H1 (cell line): ENCODE measurements around the gene SPECC1. TPM values are rescaled to one million over a fixed set of nuclear protein-coding genes. Genes with fewer than 3 reads are reported as not detected.
A peak's percentile ranks its signal among the peaks of the same experiment; 100 is the strongest.

ENCODE experiments used
- CTCF ChIA-PET: fragments of 300-600 bp; sonication (Branson Sonifier 250); formaldehyde crosslinking; loops from one replicate; lab custom pipeline; 2021; ENCODE audit not compliant: partially characterized antibody; lab: Charles Lee
- POLR2A ChIA-PET: fragments of 300-600 bp; sonication (Branson Sonifier 250); formaldehyde crosslinking; loops from one replicate; lab custom pipeline; 2021; ENCODE audit warnings: inconsistent platforms; ENCODE audit not compliant: partially characterized antibody; lab: Charles Lee
- DNase-seq, 2 experiments: peaks; one replicate each; pipeline versions ENCODE4 v3.0.0 to v3.0.0-alpha.2; 2010 to 2022; ENCODE audit warnings: low spot score in 2 of 2, low read depth in 1 of 2, mixed read lengths in 1 of 2
- FAIRE-seq: peaks from 2 replicates; lab custom pipeline; 2011; peaks lifted over from hg19 to GRCh38; lab: Jason Lieb, UNC
- H2AFZ ChIP-seq: 2 replicates; pipeline ENCODE4 v1.8.1; 2012; ENCODE audit warnings: low read length, inconsistent platforms
- H2AK5ac ChIP-seq: 2 replicates; pipeline ENCODE4 v1.6.1; 2013; ENCODE audit warnings: low read depth, low read length
- H2BK120ac ChIP-seq: replicated peaks from 2 replicates; pipeline ENCODE3; 2013; ENCODE audit warnings: low read depth, low read length, inconsistent platforms
- H2BK12ac ChIP-seq: 2 replicates; pipeline ENCODE4 v1.6.1; 2013; ENCODE audit warnings: low read depth, low read length
- H2BK15ac ChIP-seq: 2 replicates; pipeline ENCODE4 v1.6.1; 2013; ENCODE audit warnings: low read length
- H2BK20ac ChIP-seq: 2 replicates; pipeline ENCODE4 v1.6.1; 2013; ENCODE audit warnings: low read length
- H2BK5ac ChIP-seq: 2 replicates; pipeline ENCODE4 v1.6.1; 2013; ENCODE audit warnings: low read depth, low read length
- H3K14ac ChIP-seq: 2 replicates; pipeline ENCODE4 v1.6.1; 2013; ENCODE audit warnings: inconsistent platforms; ENCODE audit not compliant: insufficient read length
- H3K18ac ChIP-seq: 2 replicates; pipeline ENCODE4 v1.6.1; 2013; ENCODE audit warnings: low read length; ENCODE audit errors: extremely low read depth
- H3K23ac ChIP-seq: 2 replicates; pipeline ENCODE4 v1.6.1; 2013; ENCODE audit warnings: inconsistent platforms; ENCODE audit not compliant: insufficient read length
- H3K23me2 ChIP-seq: 2 replicates; pipeline ENCODE4 v1.6.1; 2013; ENCODE audit warnings: low read depth, low read length
- H3K27ac ChIP-seq: 2 replicates; pipeline ENCODE4 v1.6.1; 2011; ENCODE audit warnings: low read depth, low read length, inconsistent platforms
- H3K27me3 ChIP-seq, 4 experiments: replicated peaks in 1 of 4; 1 replicate in 1 of 4; 2 replicates in 3 of 4; pipeline versions ENCODE4 v1.6.1 to v1.8.1; 2011 to 2013; ENCODE audit warnings: low read length in 3 of 4, mild to moderate bottlenecking in 3 of 4, inconsistent platforms in 2 of 4, mixed read lengths in 2 of 4, moderate library complexity in 1 of 4; ENCODE audit not compliant: control insufficient read depth in 3 of 4, insufficient read depth in 3 of 4; ENCODE audit errors: extremely low read depth in 1 of 4
- H3K36me3 ChIP-seq, 4 experiments: 2 replicates each; pipeline versions ENCODE4 v1.6.1 to v1.8.1; 2011 to 2013; ENCODE audit warnings: mild to moderate bottlenecking in 4 of 4, low read length in 3 of 4, moderate library complexity in 2 of 4, control low read depth in 1 of 4, inconsistent platforms in 1 of 4; ENCODE audit not compliant: insufficient read depth in 4 of 4, control insufficient read depth in 2 of 4
- H3K4ac ChIP-seq: replicated peaks from 2 replicates; pipeline ENCODE3; 2013; ENCODE audit warnings: low read length, low read depth, mixed read lengths, inconsistent platforms; ENCODE audit not compliant: insufficient read length
- H3K4me1 ChIP-seq, 4 experiments: replicated peaks in 1 of 4; 1 replicate in 1 of 4; 2 replicates in 3 of 4; pipeline versions ENCODE4 v1.6.1 to v1.8.1; 2011 to 2013; ENCODE audit warnings: low read length in 3 of 4, inconsistent platforms in 2 of 4, mixed read lengths in 1 of 4; ENCODE audit not compliant: insufficient read depth in 4 of 4, control insufficient read depth in 3 of 4
- H3K4me2 ChIP-seq, 2 experiments: 2 replicates each; pipeline versions ENCODE4 v1.6.1 to v1.8.1; 2011 to 2013; ENCODE audit warnings: low read depth in 2 of 2, low read length in 2 of 2, control low read depth in 1 of 2, inconsistent platforms in 1 of 2, mild to moderate bottlenecking in 1 of 2; ENCODE audit not compliant: insufficient read depth in 1 of 2
- H3K4me3 ChIP-seq, 4 experiments: fragments of 200-600, 300-600 bp in 1 of 4; sonication (generic), shearing (Covaris generic), sonication (Bioruptor Twin) in 1 of 4; 2 replicates each; pipeline versions ENCODE4 v1.5.1 to v1.8.1; 2011 to 2016; ENCODE audit warnings: low read length in 4 of 4, low read depth in 3 of 4, control low read depth in 2 of 4, inconsistent platforms in 2 of 4, mild to moderate bottlenecking in 2 of 4, mixed read lengths in 1 of 4, moderate library complexity in 1 of 4; ENCODE audit not compliant: insufficient read depth in 2 of 4; ENCODE audit errors: extremely low read depth in 1 of 4
- H3K56ac ChIP-seq: replicated peaks from 2 replicates; pipeline ENCODE3; 2013; ENCODE audit warnings: low read depth, mild to moderate bottlenecking, mixed read lengths, low read length, inconsistent platforms; ENCODE audit not compliant: insufficient read length
- H3K79me1 ChIP-seq: 2 replicates; pipeline ENCODE4 v1.6.1; 2013; ENCODE audit warnings: low read depth, low read length, control low read depth
- H3K79me2 ChIP-seq, 2 experiments: 2 replicates each; pipeline versions ENCODE4 v1.6.1 to v1.8.1; 2012 to 2013; ENCODE audit warnings: low read length in 2 of 2, mild to moderate bottlenecking in 2 of 2, inconsistent platforms in 1 of 2; ENCODE audit not compliant: insufficient read depth in 2 of 2, control insufficient read depth in 1 of 2
- H3K9ac ChIP-seq, 4 experiments: replicated peaks in 1 of 4; 1 replicate in 1 of 4; 2 replicates in 3 of 4; pipeline versions ENCODE4 v1.6.1 to v1.8.1; 2011 to 2013; ENCODE audit warnings: low read depth in 3 of 4, low read length in 3 of 4, control low read depth in 2 of 4, mild to moderate bottlenecking in 2 of 4, moderate library complexity in 2 of 4, inconsistent platforms in 1 of 4; ENCODE audit errors: extremely low read depth in 1 of 4
- H3K9me3 ChIP-seq, 2 experiments: 2 replicates each; pipeline versions ENCODE4 v1.6.1 to v1.8.1; 2012 to 2013; ENCODE audit warnings: mild to moderate bottlenecking in 2 of 2, moderate library complexity in 2 of 2, control low read depth in 1 of 2, inconsistent platforms in 1 of 2, low read depth in 1 of 2, low read length in 1 of 2, mixed read lengths in 1 of 2; ENCODE audit not compliant: insufficient read depth in 2 of 2
- H4K20me1 ChIP-seq, 2 experiments: replicated peaks in 1 of 2; 2 replicates each; pipeline versions ENCODE3 to v1.8.1; 2011 to 2013; ENCODE audit warnings: inconsistent platforms in 2 of 2, low read length in 2 of 2, mild to moderate bottlenecking in 1 of 2; ENCODE audit not compliant: insufficient read depth in 2 of 2, control insufficient read depth in 1 of 2
- H4K5ac ChIP-seq: 2 replicates; pipeline ENCODE4 v1.6.1; 2013; ENCODE audit warnings: low read length, low read depth, mixed read lengths, inconsistent platforms; ENCODE audit not compliant: insufficient read length
- H4K8ac ChIP-seq: 2 replicates; pipeline ENCODE4 v1.8.0; 2013; ENCODE audit warnings: mild to moderate bottlenecking, moderate library complexity, low read length, inconsistent platforms; ENCODE audit not compliant: insufficient read depth; ENCODE audit errors: extremely low read depth
- H4K91ac ChIP-seq: replicated peaks from 2 replicates; pipeline ENCODE3; 2013; ENCODE audit warnings: low read length, mixed read lengths, inconsistent platforms; ENCODE audit not compliant: insufficient read length
- CBX5 ChIP-seq: fragments of 300-800, 300-1000 bp; sonication (generic); IDR thresholded peaks from 2 replicates; pipeline ENCODE4 v1.7.1; 2016; ENCODE audit warnings: antibody characterized with exemption, low read length, low read depth
- CHD1 ChIP-seq: IDR thresholded peaks from 2 replicates; pipeline ENCODE4 v1.6.1; 2012; ENCODE audit warnings: low read depth, low read length, improper control_type of control experiment
- E2F6 ChIP-seq: IDR thresholded peaks from 2 replicates; pipeline ENCODE4 v1.6.1; 2012; ENCODE audit warnings: inconsistent platforms
- JUND ChIP-seq: IDR thresholded peaks from 2 replicates; pipeline ENCODE4 v1.6.1; 2011; ENCODE audit warnings: mild to moderate bottlenecking, improper control_type of control experiment, low read length
- RXRA ChIP-seq: IDR thresholded peaks from 2 replicates; pipeline ENCODE4 v1.6.1; 2011; ENCODE audit warnings: low read depth, mild to moderate bottlenecking, low read length, moderate library complexity; ENCODE audit not compliant: insufficient read depth
- SP2 ChIP-seq: IDR thresholded peaks from 2 replicates; pipeline ENCODE4 v1.6.1; 2012; ENCODE audit warnings: mild to moderate bottlenecking, low read length, inconsistent platforms
- WGBS, 2 experiments: shearing (Covaris generic) in 1 of 2; methylation state at CpG; one replicate each; pipeline versions ENCODE4 v1.1.6 to v1.1.7; 2013 to 2015; ENCODE audit warnings: low lambda C conversion rate in 2 of 2, mixed read lengths in 2 of 2, inconsistent platforms in 1 of 2, low coverage in 1 of 2, missing lambda C conversion rate in 1 of 2; ENCODE audit not compliant: insufficient replicate concordance in 2 of 2, insufficient coverage in 1 of 2, insufficient read length in 1 of 2; ENCODE audit errors: extremely low coverage in 1 of 2, missing lambda C conversion rate in 1 of 2; 5-methylcytosine and 5-hydroxymethylcytosine counted together
- polyA plus RNA-seq, 7 experiments: library from polyadenylated mRNA; depleted of rRNA in 3 of 7; stranded (reverse) in 5 of 7; unstranded in 2 of 7; fragments of >200 nt in 5 of 7; fragments of 200-250 nt in 2 of 7; gene quantifications; 1 replicate in 5 of 7; 2 replicates in 1 of 7; 4 replicates in 1 of 7; pipeline versions ENCODE4 v1.2.1 to v1.2.3, GENCODE V29; 2011 to 2013; ENCODE audit warnings: missing spikeins in 2 of 7, mixed read lengths in 2 of 7
- total RNA-seq: library from RNA; stranded (reverse); fragmentation: NEBNext Ultra II Directional; extraction: Animal tissue kit (Norgen Biotek cat#: 25700); gene quantifications from 2 replicates; pipeline ENCODE4 v1.2.1, GENCODE V29; 2021

SPECC1 gene
- total and polyA plus RNA-seq, 2 of the 8 experiments (the other 6 are each of a cell fraction or from before 2014, with no cell fraction given), result 35.8 to 87.9 TPM

GRCh38 chr17:19991252-19991885 is 17.8 kb upstream of the SPECC1 start:
- H3K4ac ChIP-seq, result no peak overlapping the region
- H3K9ac ChIP-seq, result no peak overlapping the region
- no peak overlapping the region for H3K23ac ChIP-seq
- H2BK12ac ChIP-seq, result peak overlapping the region; percentile 0; the same call in 1 of the 2 replicates
- no peak overlapping the region for H2BK5ac ChIP-seq
- no peak overlapping the region for H3K4me2 ChIP-seq
- H3K14ac ChIP-seq, result no peak overlapping the region
- peak overlapping the region; percentile 32; the same call in 1 of the 2 replicates for H2BK20ac ChIP-seq
- H3K4me3 ChIP-seq, result no peak overlapping the region
- ChIA-PET POLR2A (interaction anchor here (2.0 to 2.2 kb wide), 2 partner anchors 9 to 14 kb away, joined by 8 to 11 read pairs; partner anchors contain the start of gene AKAP10), CTCF (interaction anchor here (0.6 to 4.3 kb wide), 8 partner anchors 13 to 1273 kb away, joined by 3 to 35 read pairs (median 5); partner anchors contain the start of gene SPECC1)
- no peak for FAIRE-seq
- no peak overlapping the region for H4K91ac ChIP-seq
- no peak overlapping the region for H2BK120ac ChIP-seq
- H3K56ac ChIP-seq, result no peak overlapping the region
- no peaks in the 10 kb centered on the region for H3K79me2 ChIP-seq
- no peak overlapping the region for H2BK15ac ChIP-seq
- H2AFZ ChIP-seq, result peak overlapping the region; percentile 7; the same call in 1 of the 2 replicates
- no peaks in the 10 kb centered on the region for H3K79me1 ChIP-seq
- no peak for TF ChIP-seq JUND
- TF ChIP-seq CHD1, result no peak
- TF ChIP-seq CBX5, result no peak
- no peak for TF ChIP-seq RXRA
- TF ChIP-seq E2F6, result no peak
- TF ChIP-seq SP2, result no peak
- H3K9me3 ChIP-seq, result no peaks in the 10 kb centered on the region
- H3K27ac ChIP-seq, result no peak overlapping the region
- no peaks in the 10 kb centered on the region for H3K23me2 ChIP-seq
- H2AK5ac ChIP-seq, result no peak overlapping the region
- H4K5ac ChIP-seq, result no peak overlapping the region
- no peaks in the 10 kb centered on the region for H4K20me1 ChIP-seq
- H3K18ac ChIP-seq, result no peak overlapping the region
- H4K8ac ChIP-seq, result no peak overlapping the region
- H3K27me3 ChIP-seq, result no peaks in the 10 kb centered on the region
- 81% methylated on average over 4 of the region's 4 CpGs; no CpG with 5 or more reads in 1 of the 2 experiments for WGBS, 2 experiments
- H3K36me3 ChIP-seq, result no peaks in the 10 kb centered on the region
- no peak for DNase-seq
- H3K4me1 ChIP-seq, result peaks cover 0 to 10% (median 5%) of the 10 kb centered on the region in 4 experiments; a peak in 5 of 7 replicates
